ENCODE measurements around the gene CNOT6L.
"Not testable (repeated sequence)": the region's sequence is repeated elsewhere in the genome, so short reads cannot be mapped to it uniquely, and the experiment has no call there.

Gene CNOT6L

GRCh38 chr4:77782102-77782835 is 36.9 kb downstream of the CNOT6L start:
- DNase-seq (ENCODE audit: insufficient read length, low spot score), result no peak
- no peak for TF ChIP-seq POLR2A (IDR thresholded peaks at IDR 0.05; ENCODE audit: low read depth, low read length)
- FAIRE-seq, result no peak

- not testable (repeated sequence) for DNase-seq (ENCODE audit: insufficient read length, low spot score); FAIRE-seq
Observed at GRCh38 chr4:77780762-77781161, 38.4 kb downstream of the CNOT6L start.

- no peak for TF ChIP-seq POLR2A (IDR thresholded peaks at IDR 0.05; ENCODE audit: low read depth, low read length)
- DNase-seq (ENCODE audit: insufficient read length, low spot score) (no peak), FAIRE-seq (peak; percentile 27)
Observed at GRCh38 chr4:77777135-77777807, 41.9 kb downstream of the CNOT6L start.

- no peak for FAIRE-seq
- DNase-seq (ENCODE audit: insufficient read length, low spot score), result no peak
- no peak for TF ChIP-seq POLR2A (IDR thresholded peaks at IDR 0.05; ENCODE audit: low read depth, low read length)
Observed at GRCh38 chr4:77776182-77777134, 42.7 kb downstream of the CNOT6L start.

GRCh38 chr4:77773101-77773500 is 46.1 kb downstream of the CNOT6L start:
- no peak for TF ChIP-seq POLR2A (IDR thresholded peaks at IDR 0.05; ENCODE audit: low read depth, low read length)
- FAIRE-seq (no peak), DNase-seq (ENCODE audit: insufficient read length, low spot score) (no peak)

GRCh38 chr4:77771566-77771965 is 47.6 kb downstream of the CNOT6L start:
- no peak for DNase-seq (ENCODE audit: insufficient read length, low spot score)
- FAIRE-seq, result no peak

GRCh38 chr4:77765720-77766119 is 53.4 kb downstream of the CNOT6L start:
- DNase-seq (ENCODE audit: insufficient read length, low spot score), result no peak
- no peak for FAIRE-seq
- no peak for TF ChIP-seq POLR2A (IDR thresholded peaks at IDR 0.05; ENCODE audit: low read depth, low read length)

More at GRCh38 chr4:77771566-77771965, 47.6 kb downstream of the CNOT6L start:
- TF ChIP-seq POLR2A (IDR thresholded peaks at IDR 0.05; ENCODE audit: low read depth, low read length), result no peak

GRCh38 chr4:77762531-77762930 is 56.6 kb downstream of the CNOT6L start:
- DNase-seq (ENCODE audit: insufficient read length, low spot score) (no peak), FAIRE-seq (no peak)
- TF ChIP-seq POLR2A (IDR thresholded peaks at IDR 0.05; ENCODE audit: low read depth, low read length), result no peak

GRCh38 chr4:77761595-77761994 is 57.6 kb downstream of the CNOT6L start:
- FAIRE-seq (no peak), DNase-seq (ENCODE audit: insufficient read length, low spot score) (no peak)
- TF ChIP-seq POLR2A (IDR thresholded peaks at IDR 0.05; ENCODE audit: low read depth, low read length), result no peak

GRCh38 chr4:77758804-77759203 is 60.4 kb downstream of the CNOT6L start:
- DNase-seq (ENCODE audit: insufficient read length, low spot score) (no peak), FAIRE-seq (no peak)
- TF ChIP-seq POLR2A (IDR thresholded peaks at IDR 0.05; ENCODE audit: low read depth, low read length), result no peak

- FAIRE-seq (no peak), DNase-seq (ENCODE audit: insufficient read length, low spot score) (no peak)
- no peak for TF ChIP-seq POLR2A (IDR thresholded peaks at IDR 0.05; ENCODE audit: low read depth, low read length)
Observed at GRCh38 chr4:77751764-77752163, 67.4 kb downstream of the CNOT6L start.

GRCh38 chr4:77745792-77746191 is 73.4 kb downstream of the CNOT6L start:
- TF ChIP-seq POLR2A (IDR thresholded peaks at IDR 0.05; ENCODE audit: low read depth, low read length), result no peak
- FAIRE-seq, result no peak
- DNase-seq (ENCODE audit: insufficient read length, low spot score), result no peak

- DNase-seq (ENCODE audit: insufficient read length, low spot score) (no peak), FAIRE-seq (peak; percentile 15)
- TF ChIP-seq POLR2A (IDR thresholded peaks at IDR 0.05; ENCODE audit: low read depth, low read length), result no peak
Observed at GRCh38 chr4:77742054-77742453, 77.1 kb downstream of the CNOT6L start.

GRCh38 chr4:77740480-77740879 is 78.7 kb downstream of the CNOT6L start:
- no peak for DNase-seq (ENCODE audit: insufficient read length, low spot score)
- no peak for TF ChIP-seq POLR2A (IDR thresholded peaks at IDR 0.05; ENCODE audit: low read depth, low read length)
- FAIRE-seq, result no peak
